HG02885 (cell line): ENCODE measurements around the gene CLNK.

ENCODE experiments used
- ATAC-seq: cut with Tn5 transposase; IDR thresholded peaks from one replicate; pipeline ENCODE4 v1.9.1; 2021; ENCODE audit warnings: mild to moderate bottlenecking; ENCODE audit not compliant: unreplicated experiment, poor library complexity

CLNK gene

GRCh38 chr4:10684631-10685030 is at the start of gene CLNK:
CLNK (minus strand) TSS chr4:10684768; CDS start chr4:10667869, 16,899 bp downstream.
- peak; percentile 84 for ATAC-seq

GRCh38 chr4:10733481-10734062 is 49.0 kb upstream of the CLNK start:
- no peak for ATAC-seq

- ATAC-seq = no peak
These were observed 48.4 kb upstream of the CLNK start for GRCh38 chr4:10732914-10733415.

GRCh38 chr4:10732235-10732913 is 47.8 kb upstream of the CLNK start:
- ATAC-seq = no peak

- no peak for ATAC-seq
These were observed 47.1 kb upstream of the CLNK start for GRCh38 chr4:10731690-10732089.

- ATAC-seq = no peak
These were observed 46.6 kb upstream of the CLNK start for GRCh38 chr4:10731162-10731561.

GRCh38 chr4:10730590-10730989 is 46.0 kb upstream of the CLNK start:
- peak; percentile 68 for ATAC-seq

GRCh38 chr4:10730019-10730418 is 45.5 kb upstream of the CLNK start:
- ATAC-seq = peak; percentile 41

GRCh38 chr4:10729366-10729765 is 44.8 kb upstream of the CLNK start:
- ATAC-seq = no peak

GRCh38 chr4:10728016-10728415 is 43.4 kb upstream of the CLNK start:
- ATAC-seq = no peak

GRCh38 chr4:10727140-10727880 is 42.7 kb upstream of the CLNK start:
- peak; percentile 37 for ATAC-seq

- peak; percentile 84 for ATAC-seq
These were observed 38.4 kb upstream of the CLNK start for GRCh38 chr4:10722957-10723356.

GRCh38 chr4:10721616-10722015 is 37.0 kb upstream of the CLNK start:
- no peak for ATAC-seq

GRCh38 chr4:10716163-10716562 is 31.6 kb upstream of the CLNK start:
- ATAC-seq = no peak

GRCh38 chr4:10715696-10716095 is 31.1 kb upstream of the CLNK start:
- no peak for ATAC-seq

GRCh38 chr4:10715135-10715534 is 30.6 kb upstream of the CLNK start:
- no peak for ATAC-seq

- ATAC-seq = no peak
These were observed 29.0 kb upstream of the CLNK start for GRCh38 chr4:10713591-10713990.

- ATAC-seq = no peak
These were observed 21.7 kb upstream of the CLNK start for GRCh38 chr4:10706236-10706635.

- no peak for ATAC-seq
These were observed 19.9 kb upstream of the CLNK start for GRCh38 chr4:10704430-10704810.

- ATAC-seq = no peak
These were observed 19.3 kb upstream of the CLNK start for GRCh38 chr4:10703766-10704429.

GRCh38 chr4:10703156-10703555 is 18.6 kb upstream of the CLNK start:
- no peak for ATAC-seq
